ENCODE data around the gene TRAPPC3L.

TRAPPC3L gene

DNA sequence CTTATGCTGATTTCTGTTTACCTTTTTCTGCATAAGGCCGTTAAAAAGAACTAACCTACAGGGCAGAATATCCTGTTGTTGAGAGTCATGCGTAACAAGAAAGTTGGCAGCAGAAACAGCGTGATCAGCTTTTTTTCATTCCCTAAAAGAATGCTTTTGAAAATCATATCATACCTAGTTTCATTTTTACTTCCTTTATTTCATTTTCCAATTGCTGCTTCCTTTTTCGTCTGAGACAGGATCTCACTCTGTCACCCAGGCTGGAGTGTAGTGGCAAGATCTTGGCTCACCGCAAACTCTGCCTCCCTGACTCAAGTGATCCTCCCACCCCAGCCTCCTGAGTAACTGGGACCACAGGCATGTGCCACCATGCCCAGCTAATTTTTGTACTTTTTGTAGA, 80.2 kb downstream of the TRAPPC3L start:
- no peak for DNase-seq (ENCODE audit: low read depth in 2 of 2)

DNA sequence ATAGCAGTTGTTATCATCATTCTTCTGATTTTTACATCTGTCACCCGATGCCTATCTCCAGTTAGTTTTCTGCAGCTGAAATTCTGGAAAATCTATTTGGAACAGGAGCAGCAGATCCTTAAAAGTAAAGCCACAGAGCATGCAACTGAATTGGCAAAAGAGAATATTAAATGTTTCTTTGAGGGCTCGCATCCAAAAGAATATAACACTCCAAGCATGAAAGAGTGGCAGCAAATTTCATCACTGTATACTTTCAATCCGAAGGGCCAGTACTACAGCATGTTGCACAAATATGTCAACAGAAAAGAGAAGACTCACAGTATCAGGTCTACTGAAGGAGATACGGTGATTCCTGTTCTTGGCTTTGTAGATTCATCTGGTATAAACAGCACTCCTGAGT, 82.2 kb downstream of the TRAPPC3L start:
- DNase-seq (ENCODE audit: low read depth in 2 of 2) = no peak

DNA sequence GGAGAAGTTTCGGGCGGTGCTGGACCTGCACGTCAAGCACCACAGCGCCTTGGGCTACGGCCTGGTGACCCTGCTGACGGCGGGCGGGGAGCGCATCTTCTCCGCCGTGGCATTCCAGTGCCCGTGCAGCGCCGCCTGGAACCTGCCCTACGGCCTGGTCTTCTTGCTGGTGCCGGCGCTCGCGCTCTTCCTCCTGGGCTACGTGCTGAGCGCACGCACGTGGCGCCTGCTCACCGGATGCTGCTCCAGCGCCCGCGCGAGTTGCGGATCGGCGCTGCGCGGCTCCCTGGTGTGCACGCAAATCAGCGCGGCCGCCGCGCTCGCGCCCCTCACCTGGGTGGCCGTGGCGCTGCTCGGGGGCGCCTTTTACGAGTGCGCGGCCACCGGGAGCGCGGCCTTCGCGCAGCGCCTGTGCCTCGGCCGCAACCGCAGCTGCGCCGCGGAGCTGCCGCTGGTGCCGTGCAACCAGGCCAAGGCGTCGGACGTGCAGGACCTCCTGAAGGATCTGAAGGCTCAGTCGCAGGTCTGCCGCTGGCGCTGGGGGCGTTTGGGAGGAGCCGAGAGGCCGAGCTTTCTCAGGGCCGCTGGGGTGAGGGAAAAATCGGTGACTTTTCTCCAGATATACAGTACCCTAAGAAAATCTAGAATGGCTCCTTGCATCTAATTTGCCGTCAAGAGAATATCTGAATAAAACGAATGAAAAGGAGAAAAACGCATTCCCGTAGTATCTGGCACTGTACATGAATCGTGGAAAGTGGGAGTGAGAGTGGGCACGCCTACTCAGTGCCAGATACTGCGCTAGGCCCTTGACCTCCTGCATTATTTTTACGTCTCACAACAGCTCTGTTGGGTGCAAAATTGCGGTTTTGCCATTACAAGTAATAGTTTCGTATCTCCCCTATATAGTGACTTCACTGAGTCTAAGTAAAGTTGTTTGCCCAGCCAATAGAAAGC, 83.3 kb downstream of the TRAPPC3L start:
- DNase-seq (ENCODE audit: low read depth in 2 of 2) = peak; percentile 6 to 28

DNA sequence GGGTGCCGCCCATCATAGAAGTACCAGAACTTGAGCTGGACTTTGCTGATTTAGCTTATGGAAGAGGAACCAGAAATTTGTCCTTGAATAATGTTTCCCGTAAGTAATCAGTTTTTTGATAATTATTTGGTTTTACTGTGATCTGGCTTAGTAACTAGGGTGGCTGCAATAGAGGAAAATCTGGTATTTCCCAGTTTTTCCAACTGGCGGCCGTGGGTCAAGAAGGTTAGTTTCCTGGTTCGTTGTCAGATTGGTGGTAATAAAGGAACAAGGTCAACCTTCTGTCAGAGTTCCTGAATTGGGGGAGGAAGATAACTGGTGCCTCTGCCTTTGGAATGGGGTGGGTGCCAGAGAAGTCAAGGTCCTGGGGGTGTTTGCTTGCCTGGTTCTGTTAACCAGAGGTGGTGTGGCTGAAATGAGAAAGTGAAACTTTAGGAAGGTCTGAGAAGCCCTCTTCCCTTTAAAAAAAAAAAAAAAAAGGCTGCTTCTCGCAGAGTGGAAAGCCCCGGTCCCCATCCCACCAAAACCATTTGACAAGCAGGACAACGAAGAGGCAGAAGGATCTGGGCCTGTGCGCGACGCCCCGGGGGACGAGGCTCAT, 84.1 kb downstream of the TRAPPC3L start, which contains the start of gene CALHM6:
Gene CALHM6 (plus strand): TSS at position 45 of the 601 bp plus-strand sequence. CDS start 555 bp downstream, at position 600.
- no peak for DNase-seq (ENCODE audit: low read depth in 2 of 2)

DNA sequence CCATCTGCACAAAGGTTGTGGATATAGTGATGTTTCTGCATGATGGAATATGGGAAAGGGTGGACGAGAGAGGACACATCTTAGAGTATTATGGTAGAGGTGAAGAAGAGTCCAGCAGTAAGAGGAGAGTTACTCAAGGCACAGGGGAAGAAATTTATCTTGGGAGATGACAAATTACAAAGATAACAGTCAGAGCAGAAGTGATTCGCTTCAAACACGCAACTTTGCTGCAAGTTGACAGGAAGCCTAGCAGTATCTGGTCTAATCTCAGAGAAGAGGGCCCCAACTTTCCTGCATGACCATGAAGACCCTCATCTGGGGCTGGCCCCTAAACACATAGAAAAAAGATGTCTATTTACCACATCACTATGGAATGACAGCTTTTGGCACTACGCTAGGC, 85.6 kb downstream of the TRAPPC3L start:
- no peak for DNase-seq (ENCODE audit: low read depth in 2 of 2)

DNA sequence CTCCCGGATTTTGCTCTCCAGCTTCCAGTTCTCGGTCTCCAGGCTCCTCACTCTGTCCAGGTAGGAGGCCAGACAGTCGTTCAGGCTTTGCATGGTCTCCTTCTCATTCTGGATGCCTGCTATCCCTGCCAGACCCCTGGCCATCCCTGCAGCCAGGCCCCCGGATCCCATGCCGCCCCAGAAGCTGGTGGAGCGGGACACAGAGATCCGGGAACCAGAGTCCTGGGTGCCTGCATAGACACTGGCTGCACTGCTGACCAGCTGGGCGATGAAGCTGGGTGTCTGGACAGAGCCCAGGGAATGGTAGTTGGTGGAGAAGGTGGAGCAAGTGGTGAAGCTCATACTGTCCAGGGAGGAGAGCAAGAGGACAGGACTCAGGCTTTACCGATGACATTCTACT, 87.2 kb downstream of the TRAPPC3L start:
- no peak for DNase-seq (ENCODE audit: low read depth in 2 of 2)

DNA sequence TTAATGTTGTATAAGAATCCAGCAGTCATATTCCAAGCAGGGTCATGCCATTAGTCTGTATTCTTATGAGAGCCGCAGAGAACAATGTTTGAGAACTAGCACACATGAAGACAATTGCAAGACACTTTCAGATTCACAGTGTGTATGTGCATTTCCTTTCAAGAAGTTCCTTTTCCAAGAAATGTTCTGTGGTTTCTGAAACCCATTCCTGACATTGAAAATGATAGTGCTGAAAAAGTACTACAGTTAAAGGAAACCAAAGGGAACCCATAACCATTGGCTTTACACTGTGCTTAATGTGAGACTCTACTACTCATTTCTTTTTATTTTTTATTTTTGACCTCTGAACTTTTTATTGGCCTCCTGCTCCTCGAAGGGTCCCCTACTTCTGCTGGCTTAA, 88.6 kb downstream of the TRAPPC3L start:
- DNase-seq (ENCODE audit: low read depth in 2 of 2) = no peak

DNA sequence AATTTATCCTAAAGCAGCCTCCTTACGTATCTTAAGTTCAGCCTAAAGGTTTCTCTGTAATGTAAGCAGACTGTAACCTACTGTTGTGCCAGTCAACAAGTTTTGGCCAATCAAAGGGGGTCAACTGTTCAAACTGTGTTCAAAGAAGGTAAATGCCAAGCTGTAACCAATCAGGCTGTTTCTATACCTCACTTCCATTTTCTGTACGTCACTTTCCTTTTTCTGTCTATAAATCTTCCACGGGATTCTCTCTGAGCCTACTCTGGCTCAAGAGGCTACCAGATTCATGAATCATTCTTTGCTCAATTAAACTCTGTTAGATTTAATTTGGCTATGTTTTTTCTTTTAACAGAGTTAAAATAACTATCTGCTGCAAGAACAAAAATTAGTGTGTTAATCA, 89.4 kb downstream of the TRAPPC3L start:
- no peak for DNase-seq (ENCODE audit: low read depth in 2 of 2)

DNA sequence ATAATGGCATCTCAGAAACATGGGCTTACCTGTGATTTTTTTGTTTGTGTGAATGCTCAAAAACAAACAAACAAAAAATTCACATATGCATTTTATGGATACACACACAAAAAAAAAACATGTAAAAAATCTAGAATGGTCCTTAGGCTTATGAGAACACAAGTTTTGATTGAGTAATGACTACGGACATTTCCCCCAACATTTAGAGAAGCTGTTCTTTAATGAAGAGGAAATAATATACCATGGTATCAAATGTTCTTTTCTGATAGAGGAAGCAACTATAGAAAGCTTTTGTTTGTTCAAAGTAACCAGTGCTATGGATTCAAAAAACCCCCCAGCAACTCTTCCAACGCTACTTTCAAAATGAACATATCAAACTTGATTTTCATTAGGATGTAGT, 93.0 kb downstream of the TRAPPC3L start:
- DNase-seq (ENCODE audit: low read depth in 2 of 2) = no peak

DNA sequence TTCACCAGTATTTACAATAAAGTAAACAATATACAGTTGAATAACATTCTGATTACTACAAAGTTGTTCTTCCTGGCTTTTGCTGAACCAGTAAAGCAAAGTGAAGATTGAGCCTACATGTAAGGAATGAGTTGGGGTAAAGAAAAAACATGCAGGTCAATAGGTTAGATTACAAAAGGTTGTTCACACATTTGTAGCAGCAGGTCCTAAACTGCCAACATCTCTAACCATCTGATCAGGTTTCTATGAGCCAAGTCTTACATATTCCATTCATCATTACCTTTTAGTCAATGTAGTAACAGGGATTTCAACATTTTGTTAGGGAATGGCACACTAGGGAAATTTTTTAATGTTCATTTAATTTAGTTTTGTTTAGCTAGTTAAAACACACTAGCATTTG, 93.6 kb downstream of the TRAPPC3L start:
- DNase-seq (ENCODE audit: low read depth in 2 of 2) = no peak

DNA sequence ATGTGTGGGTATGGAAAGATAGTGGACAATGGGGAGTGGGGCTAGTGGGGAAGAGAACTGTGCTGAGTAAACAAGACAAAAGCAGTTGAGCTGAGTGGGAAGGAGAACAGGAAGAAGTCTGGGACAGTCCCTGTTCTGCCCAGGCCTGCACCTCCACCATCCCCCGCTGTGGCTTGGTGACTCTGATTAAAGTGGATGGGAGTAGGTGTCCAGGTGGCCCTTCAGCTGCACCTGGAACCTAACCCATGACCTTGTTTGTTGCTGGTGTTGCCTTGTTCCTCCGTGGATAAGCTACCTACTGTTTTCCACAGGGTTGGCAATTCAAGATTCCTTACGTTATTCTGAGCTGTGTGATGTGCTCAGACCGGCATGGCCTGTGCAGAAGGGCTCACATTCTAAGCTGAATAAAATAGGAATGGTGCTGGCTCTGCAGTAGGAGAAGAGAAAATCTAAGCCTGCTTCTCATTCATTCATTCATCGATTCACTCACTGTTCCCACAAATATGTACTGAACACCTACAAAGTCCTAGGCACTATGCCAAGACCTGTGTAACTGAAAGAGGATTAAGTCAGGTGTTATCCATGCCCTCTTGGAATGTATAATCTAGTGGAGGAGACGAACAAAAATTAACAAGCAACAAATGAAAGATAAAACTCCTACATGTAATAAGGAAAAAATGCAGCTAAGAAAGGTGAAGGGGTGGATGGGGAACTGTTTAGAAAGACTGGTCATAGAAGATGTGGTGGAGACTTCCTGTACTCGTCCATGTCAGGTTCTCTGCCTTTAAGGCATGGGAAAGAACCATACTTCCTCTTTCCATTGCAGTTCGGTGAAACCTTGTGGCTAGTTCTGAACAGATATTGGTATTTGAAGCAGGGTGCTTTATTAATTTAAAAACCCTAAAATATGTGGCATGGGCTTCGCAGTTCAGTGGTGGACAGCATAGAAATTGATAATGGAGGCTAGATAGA, 94.4 kb downstream of the TRAPPC3L start:
- no peak for DNase-seq (ENCODE audit: low read depth in 2 of 2)

DNA sequence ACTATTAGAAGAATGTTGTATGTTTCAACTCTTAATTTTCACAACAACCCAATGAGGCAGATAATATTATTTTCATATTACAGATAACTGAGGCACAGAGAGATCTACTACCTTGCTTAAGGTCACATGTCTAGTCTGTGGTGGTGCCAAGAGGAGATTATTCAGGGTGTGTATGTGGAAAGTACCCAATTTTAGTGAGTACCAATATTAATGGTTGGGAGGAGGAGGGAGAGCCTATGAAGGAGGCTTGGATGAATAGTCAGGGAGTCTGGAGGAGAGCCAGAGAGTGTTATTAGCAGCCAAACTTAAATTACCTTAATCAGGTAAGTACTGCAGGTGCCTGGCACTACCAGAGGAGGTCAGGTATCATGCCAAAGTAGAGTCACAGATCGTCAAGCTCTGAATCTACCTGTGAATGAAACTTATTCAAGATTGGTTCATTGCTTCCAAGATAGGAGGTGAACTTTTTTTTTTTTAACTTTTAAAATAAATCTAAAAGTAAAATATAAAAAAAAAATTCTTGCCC, 95.2 kb downstream of the TRAPPC3L start:
- no peak for DNase-seq (ENCODE audit: low read depth in 2 of 2)

DNA sequence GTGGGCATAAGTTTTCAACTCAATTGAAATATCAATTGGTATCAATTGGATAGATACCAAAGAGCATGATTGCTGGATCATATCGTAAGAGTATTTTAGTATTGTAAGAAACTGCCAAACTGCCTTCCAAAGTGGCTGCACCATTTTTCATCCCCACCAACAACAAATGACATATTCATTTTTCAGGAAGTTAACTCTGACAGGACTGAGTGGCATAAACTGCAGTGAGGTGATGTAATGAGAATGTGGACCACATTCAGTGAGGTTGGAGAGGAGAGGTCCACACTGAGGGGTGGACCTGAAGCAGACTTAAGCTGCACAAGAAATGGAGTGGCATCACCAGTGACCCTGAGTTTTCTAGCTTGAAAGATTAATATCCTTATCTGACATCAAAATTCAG, 95.9 kb downstream of the TRAPPC3L start:
- DNase-seq (ENCODE audit: low read depth in 2 of 2) = no peak

DNA sequence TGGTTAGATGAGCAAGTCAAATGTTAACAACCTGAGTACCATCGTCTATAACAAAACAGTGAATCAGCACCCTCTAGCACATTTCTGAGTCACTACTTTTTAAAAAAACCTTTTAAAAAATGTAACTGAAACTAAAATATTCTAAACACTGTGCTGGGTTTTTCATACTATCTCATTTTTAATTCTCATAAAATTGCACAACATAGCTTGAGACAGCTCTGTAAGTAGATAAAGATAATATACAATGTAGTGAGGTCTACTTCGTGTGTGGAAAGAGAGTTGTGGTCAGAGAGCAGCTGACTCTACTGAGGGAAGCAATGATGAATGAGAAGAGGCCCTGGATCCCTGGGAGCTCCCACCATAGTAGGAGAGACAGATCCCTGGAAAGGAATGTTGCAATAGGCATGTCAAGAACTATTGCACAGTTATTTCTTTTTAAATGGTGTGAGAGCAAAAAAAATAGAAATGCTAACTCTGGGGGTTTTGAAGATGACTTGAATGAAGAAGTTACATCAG, 97.9 kb downstream of the TRAPPC3L start:
- no peak for DNase-seq (ENCODE audit: low read depth in 2 of 2)

DNA sequence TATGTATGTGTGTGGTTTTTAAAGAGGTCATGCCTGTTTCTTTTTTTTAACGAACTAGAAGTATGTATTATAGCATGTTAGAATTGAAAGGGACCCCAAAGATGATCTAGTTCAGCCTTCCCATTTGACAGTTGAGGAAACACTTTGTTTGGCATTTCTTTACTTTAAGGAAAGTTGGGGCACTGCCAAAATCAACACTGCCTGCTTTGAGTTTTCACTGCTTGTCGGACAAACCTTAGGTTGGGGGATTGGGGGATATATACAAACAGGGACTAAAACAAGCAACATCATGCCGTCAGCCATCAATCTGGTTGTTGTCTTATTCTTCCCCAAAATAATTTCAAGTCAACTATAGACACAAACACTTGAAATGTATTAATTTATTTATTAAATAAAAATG, 98.4 kb downstream of the TRAPPC3L start:
- DNase-seq (ENCODE audit: low read depth in 2 of 2) = no peak

DNA sequence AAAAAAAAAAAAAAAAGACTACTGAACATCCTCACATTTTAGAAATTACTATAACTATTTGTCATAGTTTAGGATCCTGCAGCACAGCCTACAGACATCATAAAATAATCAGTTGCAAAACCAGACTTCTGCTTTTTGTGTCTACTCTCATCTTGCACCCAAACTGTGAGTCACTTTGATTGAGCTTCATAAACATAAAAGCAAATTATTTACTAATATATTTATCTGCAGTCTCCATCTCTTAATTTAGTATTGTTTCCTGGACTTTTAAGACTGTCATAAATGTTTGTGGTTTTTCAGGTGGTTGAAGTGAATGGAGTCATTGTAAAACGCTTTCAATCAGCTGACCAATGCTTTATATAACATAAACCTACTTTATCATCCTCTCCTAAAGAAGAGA, 99.1 kb downstream of the TRAPPC3L start:
- DNase-seq (ENCODE audit: low read depth in 2 of 2) = no peak

DNA sequence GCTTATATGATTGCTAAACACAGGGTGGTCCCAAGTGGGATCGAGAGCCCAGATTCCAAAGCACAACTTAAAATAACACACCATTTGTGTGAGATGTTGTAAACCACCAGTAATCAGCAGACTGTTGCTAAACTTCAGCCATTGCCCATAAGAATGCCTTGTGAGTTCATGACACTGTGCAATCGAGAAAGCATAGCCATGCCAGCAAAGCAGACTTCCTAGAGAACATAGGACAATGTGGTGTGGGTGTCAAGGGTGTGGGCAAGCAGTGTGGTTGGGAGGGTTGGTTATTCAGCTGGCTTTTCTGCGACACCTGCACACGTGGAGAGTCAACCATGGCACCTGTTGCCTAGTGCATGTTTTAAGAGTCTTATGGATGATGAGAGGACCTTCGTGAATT, 100.4 kb downstream of the TRAPPC3L start:
- no peak for DNase-seq (ENCODE audit: low read depth in 2 of 2)

Data from stimulated activated CD4-positive, alpha-beta T cell treated with anti-CD3 and anti-CD28 coated beads, Interleukin-12 subunit alpha, Interleukin-12 subunit beta, amount 100 ng/mL, for 24 hours (primary cell).